ENCODE results near the gene THAP4.

The THAP4 gene

DNA sequence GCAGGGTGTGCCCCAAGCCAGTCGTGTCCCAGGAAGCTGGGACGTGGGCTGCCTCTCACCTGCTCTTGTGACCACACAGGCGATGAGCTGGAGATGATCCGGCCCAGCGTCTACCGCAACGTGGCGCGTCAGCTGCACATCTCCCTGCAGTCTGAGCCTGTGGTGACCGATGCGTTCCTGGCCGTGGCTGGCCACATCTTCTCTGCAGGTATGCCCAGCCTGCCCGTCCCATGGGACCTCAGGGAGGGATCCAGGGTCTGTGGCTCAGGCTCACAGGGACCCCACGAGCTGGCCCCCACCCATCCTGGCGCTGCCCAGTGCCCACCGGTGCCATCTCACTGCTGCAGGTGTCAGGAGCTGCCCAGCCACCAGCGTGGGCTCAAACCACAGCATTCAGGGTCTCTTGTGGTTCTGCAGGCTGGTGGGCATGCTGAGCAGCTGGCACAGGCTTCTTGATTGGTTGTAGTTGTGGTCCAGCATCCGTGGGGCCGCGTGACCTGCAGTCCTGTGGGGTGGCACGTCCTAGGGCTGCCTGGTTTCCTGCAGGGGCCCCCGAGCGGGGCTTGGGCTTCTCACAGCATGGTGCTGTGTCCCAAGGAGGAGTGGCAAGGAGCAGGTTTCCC, 74.6 kb downstream of the THAP4 start:
- no peak for DNase-seq

DNA sequence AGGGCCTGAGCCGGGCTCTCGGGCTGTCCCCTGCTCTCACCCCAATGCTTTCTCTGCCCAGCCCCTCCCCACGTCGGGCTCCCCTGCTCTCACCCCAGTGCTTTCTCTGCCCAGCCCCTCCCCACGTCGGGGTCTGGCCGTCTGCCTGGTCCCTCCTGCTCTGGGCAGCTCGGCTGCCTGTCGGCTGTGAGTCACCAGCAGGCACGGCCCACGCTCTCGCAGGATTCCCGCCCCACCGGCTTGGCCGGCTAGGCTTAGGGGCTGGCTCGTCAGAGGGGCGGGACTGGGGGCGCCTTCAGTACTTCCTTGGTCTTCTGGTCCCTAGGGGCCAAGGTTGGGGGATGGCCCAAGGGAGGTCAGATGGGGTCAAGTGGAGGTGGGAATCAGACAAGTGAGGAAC, 75.1 kb downstream of the THAP4 start:
- DNase-seq, result no peak

DNA sequence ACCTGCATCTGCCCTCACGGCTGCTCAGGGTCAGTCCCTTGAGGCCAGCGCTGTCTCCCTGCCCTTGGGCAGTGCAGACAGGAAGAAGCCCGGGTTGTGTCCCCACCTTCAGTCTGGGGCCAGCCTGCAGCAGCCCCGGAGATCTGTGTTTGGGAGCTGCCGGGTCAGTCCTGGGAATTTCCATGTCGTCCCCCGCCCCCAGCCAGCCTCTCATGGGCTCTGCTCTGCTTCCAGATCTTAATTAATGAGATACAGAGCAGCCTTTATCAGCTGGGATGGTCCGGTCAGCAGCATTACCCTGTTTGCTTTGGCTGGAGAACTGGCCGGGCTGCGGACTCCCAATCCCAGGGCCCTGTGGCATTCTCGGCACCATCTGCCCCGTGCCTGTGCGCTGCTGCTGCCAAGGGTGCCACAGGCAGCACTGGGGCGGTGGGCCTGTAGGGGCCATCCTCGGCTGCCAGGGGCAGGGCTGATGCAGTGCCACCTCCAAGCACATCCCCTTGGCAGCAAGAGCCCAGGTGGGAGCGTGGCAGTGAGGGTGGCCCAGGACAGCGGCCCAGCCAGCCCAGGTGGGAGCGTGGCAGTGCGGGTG, 76.0 kb downstream of the THAP4 start:
- DNase-seq, result no peak

DNA sequence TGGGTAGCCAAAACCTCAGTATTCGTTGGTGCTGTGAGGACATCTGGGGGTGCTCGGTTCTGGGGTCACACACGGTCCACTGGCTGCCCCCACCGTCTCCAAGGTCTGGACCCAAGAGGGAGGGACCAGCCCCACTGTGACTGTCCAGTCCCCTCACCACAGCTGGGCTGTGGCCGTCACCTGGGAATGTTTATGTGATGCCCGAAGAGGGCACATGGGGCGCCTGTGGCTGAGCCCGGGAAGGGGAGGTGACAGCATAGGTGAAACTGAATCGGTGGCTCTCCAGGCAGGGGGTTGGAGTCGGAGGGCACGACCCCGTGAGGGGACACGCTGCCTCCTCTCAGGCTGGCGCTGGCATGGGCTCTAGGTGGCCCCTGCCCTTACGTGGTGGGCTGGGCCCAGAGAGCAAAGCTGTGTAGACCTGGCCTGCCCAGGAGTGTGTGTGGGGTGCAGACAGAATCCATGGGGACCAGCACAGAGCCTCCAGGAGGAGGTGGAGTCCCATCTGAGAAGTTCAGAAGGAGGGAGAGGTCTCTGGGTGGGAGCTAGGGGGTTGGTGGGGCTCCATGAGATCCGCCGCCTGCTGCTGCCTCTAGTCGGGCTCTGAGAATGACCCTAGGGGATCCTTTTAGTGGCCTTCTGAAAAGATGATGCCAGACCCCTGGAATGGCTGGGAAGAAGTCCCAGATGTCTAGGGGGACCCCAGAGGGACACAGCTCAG, 76.6 kb downstream of the THAP4 start:
- no peak for DNase-seq

DNA sequence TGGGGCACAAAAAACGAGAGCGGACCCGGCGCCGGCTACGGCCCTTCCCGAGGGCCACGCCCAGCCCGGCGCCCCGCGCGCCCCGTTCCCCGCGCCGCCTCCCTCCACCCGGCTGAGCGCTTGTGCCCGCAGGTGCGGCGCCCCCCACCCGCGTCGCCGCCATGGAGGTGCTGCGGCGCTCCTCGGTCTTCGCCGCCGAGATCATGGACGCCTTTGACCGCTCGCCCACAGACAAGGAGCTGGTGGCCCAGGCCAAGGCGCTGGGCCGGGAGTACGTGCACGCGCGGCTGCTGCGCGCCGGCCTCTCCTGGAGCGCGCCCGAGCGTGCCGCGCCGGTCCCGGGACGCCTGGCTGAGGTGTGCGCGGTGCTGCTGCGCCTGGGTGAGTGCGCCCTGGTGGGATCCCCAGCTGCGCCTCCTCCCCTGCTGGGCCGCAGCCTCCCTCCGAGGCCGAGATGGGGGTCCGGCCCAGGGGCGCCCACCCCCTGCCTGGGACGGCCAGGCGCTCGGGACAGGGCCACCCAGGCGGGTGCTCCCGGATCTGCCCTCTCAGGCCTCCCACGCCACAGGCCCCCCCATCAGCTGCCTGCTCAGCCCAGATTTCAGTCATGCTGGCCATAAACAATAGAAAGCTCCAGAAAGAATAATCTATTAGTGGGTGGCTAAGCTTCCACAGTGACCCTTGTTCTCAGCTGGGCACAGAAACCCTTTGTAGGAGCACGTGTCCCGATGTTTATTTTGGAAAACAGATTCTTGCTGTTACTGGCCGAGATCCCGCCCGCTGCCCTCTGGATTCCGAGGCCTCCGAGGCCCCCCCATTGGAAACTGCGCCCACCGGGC, 77.4 kb downstream of the THAP4 start:
- no peak for DNase-seq

DNA sequence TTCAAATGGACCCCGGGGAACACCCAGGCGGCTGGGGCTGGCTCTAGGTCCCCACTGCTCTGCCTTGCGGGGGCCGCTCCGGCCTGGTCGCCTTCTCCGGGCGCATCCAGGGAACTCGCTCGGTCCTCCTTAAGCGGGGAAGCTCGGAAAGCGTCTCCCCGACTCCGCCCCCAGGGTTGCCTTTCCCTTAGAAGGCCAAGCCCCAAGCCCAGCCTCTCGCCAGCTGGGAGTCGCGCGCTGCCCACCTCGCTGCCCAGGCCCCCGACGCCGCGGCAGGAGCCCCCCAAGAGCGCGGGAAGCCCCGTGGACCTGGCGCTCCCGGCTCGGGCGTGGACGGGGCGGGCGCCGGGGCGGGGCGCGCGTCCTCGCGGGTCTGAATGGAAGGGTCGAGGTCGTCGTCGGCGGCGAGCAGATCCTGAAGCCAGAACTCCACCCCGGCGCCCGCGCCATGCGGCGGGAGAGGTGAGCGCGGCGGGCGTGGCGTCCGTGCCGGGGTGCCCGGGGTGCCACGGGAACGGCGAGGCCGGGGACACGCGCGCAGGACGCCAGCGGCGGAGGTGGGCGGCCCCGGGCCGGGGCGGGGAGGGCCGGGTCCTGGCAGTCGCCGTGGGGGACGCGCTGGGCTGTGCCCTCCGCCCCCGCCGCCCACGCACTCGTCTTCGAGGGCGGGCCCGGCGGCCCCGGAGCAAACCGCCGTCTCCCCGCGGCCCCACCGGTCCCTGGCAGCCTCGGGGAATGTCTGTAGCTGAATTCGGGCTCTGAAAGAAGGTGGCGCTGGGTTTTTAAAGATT, 78.2 kb downstream of the THAP4 start, which contains the start of gene BOK:
BOK (plus strand) TSS at position 214 of the 791 bp plus-strand sequence. CDS start 739 bp downstream, outside the sequence.
- DNase-seq, result peak; percentile 26 to 41

DNA sequence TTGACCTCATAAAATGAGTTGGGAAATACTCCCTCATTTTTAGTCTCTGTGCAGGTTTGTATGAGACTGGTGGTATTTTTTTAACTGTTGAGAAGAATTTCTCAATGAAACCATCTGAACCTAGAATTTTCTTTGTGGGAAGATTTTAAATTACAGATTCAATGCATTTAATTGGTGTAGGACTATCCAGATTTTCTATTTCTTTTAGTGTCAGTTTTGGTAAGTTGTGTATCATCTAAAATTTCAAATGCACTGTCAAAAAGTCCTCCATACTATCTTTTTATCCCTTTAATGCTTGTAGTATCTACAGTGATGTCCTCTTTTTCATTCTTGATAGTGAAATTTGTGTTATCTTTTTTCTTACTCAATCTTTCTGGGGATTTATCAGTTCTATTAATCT, 80.2 kb downstream of the THAP4 start:
- no peak for DNase-seq

DNA sequence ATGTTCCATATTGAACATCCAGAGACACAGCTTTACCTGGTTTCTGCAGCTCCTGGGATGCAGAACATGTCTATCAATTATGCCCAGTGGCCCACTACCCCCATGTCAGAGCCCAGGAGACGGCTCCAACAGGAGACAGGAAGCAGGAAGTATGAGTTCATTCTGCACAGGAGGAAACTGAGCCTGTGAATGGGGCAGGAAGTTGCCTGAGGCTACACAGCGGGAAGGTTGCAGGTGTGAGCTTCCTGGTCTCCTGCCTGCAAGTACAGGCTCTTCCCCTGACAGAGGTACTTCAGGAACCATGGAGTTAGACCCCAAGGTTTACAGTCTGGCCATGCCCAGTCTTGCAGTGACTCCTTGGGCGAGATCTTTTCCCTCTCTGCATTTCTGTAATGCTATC, 81.2 kb downstream of the THAP4 start:
- DNase-seq, result peak in 1 of 2 experiments; percentile 69

DNA sequence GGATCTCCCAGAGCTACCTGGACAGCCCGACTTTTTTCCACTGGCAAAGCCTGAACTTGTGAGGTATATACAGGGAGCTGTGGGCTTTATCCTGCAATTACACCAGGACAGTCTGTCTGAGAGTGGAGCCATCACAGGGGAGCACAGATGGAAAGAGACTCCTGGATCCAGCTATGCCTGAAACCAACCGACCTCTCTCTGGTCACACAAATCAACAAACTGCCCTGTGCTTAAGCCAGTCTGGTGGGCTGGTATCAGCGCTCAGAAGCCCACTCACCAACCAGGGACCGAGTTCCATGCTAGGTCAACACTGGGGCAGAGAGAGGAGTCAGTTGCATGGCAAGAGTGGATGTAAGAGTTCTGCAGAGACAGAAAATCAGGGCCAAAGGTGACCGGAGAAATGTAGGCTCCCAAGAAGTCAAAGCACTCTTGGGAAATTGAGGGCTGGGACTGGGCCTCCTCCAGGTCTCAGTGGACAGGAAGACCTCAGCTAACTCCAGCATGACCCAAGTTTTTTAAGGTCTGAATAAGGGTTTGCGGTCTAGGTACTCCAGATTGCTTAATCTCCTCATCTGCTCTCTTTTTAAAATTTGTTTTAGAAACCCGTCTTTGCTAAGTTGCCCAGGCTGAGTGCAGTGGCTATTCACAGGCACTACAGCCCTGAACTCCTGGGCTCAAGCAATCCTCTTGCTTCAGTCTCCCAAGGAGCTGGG, 82.2 kb downstream of the THAP4 start:
- DNase-seq, result no peak

DNA sequence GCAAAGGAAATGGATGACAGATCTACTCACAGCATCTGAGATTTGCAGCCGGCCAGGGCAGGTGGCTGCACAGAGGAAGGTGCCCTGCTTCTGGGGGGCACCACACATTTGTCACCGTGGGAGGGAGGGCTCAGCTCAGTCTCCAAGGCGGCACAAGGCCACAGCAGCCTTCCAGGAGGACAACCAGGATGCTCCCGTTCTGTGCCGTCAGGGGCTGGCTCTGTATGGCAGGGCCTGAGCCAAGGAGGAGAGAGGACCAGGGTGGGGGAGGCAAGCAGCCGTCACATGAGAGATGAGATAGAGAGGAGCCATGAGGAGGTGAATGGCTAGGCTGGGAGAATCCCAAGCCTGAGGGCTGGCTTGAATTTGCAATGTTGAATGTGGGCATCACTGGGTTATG, 83.0 kb downstream of the THAP4 start:
- DNase-seq, result no peak

DNA sequence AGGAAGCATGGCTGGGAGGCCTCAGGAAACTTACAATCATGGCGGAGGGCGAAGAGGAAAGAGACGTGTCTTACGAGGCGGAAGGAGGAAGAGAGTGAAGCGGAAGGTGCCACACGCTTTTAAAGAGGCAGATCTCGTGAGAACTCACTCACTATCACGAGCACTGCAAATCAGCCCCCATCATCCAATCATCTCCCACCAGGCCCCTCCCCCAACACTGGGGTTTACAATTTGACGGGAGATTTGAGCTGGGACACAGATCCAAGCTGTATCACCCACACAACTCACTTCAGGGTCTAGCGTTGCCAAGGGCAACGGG, 83.5 kb downstream of the THAP4 start:
- no peak for DNase-seq

DNA sequence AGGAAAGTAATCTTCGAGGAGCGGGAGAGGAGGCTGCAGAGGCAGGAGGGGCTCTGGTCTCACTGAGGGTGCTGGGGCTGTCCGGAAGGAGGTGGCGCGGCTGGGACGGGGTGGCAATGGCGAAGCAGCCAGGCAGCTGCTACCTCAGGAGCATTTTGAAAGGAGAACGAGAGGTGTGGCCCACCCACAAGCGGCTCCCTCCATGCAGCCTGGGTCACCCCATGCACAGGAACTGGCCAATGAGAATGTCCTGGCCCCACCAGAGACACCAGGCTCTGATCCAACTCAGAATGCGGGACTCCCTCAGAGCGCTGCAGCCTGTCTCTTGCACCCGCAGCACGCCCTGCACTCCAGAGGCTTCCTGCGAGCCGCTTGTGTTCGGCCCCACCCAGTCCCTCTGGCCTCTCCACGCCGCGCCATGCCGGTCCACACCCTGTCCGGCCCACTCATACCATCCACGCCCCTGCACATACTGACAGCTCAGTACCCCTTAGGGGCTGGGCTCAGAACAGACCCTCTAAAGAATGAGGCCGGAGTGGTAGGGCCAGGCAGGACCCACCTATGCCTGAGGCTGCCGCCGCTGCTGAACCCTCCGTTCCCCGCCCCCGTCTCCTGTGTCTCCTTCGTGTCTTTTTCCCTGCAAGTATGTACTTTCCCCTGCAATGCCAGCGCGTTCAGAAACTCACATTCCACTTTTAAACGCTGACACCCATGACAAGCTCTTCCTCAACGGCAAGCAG, 84.8 kb downstream of the THAP4 start:
- DNase-seq, result no peak

DNA sequence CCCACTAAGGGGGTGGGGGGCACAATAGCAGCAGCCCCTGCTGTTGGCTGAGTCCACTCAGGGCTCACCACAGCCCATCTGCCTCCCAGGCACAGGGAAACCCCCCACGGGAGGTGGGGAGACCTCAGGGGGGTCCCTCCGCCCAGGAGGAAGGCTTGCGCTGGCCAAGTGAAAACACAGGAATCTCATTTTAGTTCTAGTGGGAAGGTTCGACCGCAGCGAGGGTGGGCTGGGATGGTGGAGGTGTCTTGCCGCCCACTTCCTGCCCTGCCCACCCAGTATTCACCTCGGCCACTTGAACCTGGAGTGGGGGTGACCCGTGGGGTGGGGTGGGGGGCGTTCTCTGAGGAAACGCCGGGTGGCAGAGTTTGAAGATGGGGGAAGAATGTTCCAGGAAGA, 85.4 kb downstream of the THAP4 start:
- no peak for DNase-seq

DNA sequence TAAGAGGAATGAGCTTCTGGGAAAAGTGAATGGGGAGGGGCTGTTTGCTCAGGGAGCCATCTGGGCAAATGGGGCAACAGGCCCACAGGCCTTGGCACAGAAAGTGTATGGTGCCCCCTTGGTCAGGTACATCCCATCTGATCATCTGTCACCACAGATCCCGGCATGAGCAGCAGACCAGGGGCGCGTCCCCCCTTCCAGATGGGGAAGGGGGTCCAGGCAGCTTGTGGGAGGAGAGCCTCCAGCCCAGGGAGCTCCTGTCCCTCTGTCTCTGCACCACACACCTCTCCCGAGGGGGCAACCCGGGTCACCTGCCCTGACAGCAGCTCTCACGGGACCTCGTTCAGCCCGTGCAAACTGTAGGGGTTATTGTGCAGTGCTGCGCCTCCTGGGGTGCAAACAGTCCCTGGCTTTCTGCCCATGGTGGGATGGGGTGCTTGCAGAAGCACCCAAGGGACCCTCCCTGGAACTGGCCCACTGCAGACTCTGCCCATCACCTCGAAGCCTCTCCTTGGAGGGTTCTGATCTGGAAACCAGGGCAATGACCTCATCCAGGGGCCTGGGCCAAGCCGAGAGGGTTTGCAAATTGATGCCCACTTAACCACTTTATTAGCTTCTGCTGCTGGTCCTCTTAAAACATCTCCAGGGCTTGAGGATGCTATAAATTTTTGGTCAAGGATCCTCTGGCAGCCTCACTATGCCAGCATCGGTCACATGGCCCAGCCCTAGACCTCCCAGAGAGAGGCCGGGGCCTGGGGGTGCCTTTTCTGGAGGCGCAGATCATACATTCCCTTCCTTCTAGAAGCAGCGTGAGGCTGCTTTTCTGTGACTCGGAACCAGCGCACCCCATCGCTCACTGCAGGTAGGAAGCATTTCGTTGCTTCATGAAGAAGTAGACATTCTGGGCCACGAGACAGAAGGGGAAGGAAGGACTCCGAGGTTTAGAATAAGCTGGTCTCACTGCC, 86.1 kb downstream of the THAP4 start:
- DNase-seq, result no peak

DNA sequence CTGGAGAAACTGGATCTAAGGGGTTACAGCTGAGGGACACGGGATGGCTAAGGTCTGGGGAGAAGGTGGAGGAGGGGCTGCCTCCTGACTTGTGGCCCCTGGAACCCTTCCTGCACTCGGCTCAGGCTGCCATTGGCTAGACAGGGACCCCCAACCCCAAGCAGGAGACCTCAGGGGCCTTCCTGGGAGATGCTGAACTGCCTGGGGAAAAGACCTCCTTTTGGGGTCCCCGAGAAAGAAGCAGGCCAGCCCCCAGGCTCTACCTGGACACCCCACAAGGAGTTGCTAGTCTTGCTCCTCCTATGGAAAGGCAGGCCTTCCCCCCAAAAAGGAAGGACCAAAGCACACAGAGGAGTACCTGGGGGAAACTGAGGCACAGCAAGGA, 88.5 kb downstream of the THAP4 start:
- DNase-seq, result no peak

DNA sequence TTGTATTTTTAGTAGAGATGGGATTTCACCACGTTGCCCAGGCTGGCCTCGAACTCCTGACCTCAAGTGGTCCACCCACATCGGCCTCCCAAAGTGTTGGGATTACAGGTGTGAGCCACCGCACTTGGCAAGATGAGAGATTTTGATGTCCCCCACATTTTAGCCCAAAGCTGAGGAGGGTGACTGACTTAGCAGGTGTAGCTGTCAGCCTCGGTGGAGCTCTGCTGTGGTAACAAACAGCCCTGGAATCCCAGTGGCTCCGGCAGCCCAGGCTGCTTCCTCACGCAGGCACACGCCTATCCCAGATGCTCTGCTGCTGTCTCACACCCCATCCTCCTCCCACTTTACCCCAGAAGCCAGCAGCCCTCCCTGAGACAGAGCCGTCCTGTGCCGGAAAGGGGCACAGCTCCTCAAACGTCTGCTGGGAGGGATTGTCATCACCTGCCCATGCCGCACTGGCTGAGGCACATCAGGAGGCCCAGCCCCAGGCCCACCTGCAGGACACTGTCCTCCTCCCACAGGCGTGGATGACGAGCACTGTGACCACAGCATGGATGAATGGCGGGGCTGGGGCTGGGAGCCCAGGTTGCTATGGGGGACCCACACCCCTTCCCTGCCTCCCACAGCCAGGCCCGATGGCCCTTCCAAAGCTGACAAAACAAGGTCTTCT, 89.0 kb downstream of the THAP4 start:
- no peak for DNase-seq

DNA sequence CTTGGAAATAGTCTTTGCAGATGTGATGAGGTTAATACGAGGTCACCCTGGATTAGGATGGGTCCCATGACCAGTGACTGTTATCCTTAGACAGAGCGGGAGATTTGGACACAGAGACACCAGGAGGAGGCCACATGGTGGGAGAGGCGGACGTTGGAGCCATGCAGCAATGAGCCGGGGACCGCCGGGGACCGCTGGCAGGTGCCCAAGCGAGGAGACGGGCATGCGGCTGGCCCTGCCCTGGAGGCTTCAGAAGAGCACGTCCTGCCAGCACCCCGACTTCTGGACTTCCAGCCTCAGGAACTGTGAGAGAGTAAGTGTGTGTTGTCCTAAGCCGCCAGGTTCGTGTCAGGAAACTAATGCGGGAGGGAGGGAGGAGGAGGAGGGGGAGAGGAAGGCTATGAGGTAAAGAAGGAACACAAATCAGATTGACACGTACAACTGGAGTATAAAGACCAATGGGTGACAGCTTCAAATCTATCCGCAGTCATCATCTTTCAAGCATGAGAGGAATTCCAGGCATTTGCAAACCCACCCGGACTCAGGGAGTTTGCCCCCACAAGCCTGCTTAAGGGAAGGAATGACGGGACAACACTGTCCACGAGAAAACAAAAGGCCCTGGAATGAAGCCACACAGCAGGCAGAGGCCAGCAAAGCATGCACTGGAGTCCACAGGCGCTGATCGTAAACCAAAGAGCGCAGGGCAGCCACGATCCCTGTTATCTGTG, 90.0 kb downstream of the THAP4 start:
- DNase-seq, result no peak

DNA sequence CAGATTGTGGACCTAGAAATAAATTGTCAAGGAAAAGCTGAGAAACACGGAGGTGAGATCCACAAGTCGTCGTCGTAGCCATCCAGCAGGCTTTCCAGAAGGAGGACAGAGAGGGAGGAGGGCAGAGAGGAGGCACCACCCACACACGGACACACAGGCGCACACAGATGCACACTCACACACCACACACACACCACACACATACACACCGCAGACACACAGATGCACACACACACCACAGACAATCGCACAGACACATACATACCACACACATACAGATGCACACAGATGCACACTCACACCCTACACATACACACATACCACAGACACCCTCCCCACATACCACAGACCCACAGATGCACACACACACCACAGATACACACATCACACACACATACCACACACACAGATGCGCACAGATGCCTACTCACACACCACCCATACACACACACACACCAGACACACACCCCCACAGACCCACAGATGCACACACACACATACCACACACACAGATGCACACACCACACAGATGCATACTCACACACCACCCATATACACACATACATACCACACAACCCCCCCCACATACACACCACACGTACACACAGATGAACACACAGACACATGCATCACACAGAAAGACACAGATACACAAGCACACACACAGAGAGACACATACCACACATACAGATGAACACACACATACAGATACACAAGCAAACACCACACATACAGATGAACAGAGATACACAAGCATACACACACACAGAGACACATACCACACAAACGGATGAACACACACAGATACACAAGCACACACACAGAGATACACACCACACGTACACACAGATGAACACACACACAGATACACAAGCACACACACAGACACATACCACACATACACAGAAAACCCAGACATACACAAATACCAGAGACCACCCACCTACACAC, 91.2 kb downstream of the THAP4 start:
- DNase-seq, result no peak

All from NCI-H2081 (cell line).